PFSK-1 (cell line): ENCODE measurements around the gene PRDM16.

ENCODE experiments used
- FOXP2 ChIP-seq: optimal IDR thresholded peaks from 2 replicates; pipeline ENCODE3; 2011; ENCODE audit warnings: borderline replicate concordance, control low read depth, inconsistent platforms; ENCODE audit not compliant: insufficient read depth; ENCODE audit errors: extremely low read length, extremely low read depth
- POLR2AphosphoS5 ChIP-seq: IDR thresholded peaks from 2 replicates; pipeline ENCODE4 v1.6.1; 2012; ENCODE audit warnings: low read depth, mild to moderate bottlenecking, control low read depth, low read length, moderate library complexity
- SIN3A ChIP-seq: IDR thresholded peaks from 2 replicates; pipeline ENCODE4 v1.6.1; 2012; ENCODE audit warnings: mild to moderate bottlenecking, low read length, moderate library complexity, borderline replicate concordance; ENCODE audit not compliant: insufficient read depth
- TAF1 ChIP-seq: IDR thresholded peaks from 2 replicates; pipeline ENCODE4 v1.6.1; 2012; ENCODE audit warnings: low read length, control low read depth, borderline replicate concordance; ENCODE audit not compliant: insufficient read depth
- TF ChIP-seq, protein P1 (sequence below), 2 experiments: IDR thresholded peaks; 2 replicates each; pipeline versions ENCODE4 v1.6.1 to v1.8.0; 2011 to 2012; ENCODE audit warnings: low read depth in 2 of 2, low read length in 2 of 2, control low read depth in 1 of 2, inconsistent platforms in 1 of 2, mild to moderate bottlenecking in 1 of 2, moderate library complexity in 1 of 2; ENCODE audit not compliant: insufficient read depth in 1 of 2

The PRDM16 gene

GRCh38 chr1:3368059-3368458, 299.1 kb downstream of the PRDM16 start:
- TF ChIP-seq POLR2AphosphoS5 (no peak), TAF1 (no peak), FOXP2 (no peak), SIN3A (no peak)
- TF ChIP-seq, protein P1, sequence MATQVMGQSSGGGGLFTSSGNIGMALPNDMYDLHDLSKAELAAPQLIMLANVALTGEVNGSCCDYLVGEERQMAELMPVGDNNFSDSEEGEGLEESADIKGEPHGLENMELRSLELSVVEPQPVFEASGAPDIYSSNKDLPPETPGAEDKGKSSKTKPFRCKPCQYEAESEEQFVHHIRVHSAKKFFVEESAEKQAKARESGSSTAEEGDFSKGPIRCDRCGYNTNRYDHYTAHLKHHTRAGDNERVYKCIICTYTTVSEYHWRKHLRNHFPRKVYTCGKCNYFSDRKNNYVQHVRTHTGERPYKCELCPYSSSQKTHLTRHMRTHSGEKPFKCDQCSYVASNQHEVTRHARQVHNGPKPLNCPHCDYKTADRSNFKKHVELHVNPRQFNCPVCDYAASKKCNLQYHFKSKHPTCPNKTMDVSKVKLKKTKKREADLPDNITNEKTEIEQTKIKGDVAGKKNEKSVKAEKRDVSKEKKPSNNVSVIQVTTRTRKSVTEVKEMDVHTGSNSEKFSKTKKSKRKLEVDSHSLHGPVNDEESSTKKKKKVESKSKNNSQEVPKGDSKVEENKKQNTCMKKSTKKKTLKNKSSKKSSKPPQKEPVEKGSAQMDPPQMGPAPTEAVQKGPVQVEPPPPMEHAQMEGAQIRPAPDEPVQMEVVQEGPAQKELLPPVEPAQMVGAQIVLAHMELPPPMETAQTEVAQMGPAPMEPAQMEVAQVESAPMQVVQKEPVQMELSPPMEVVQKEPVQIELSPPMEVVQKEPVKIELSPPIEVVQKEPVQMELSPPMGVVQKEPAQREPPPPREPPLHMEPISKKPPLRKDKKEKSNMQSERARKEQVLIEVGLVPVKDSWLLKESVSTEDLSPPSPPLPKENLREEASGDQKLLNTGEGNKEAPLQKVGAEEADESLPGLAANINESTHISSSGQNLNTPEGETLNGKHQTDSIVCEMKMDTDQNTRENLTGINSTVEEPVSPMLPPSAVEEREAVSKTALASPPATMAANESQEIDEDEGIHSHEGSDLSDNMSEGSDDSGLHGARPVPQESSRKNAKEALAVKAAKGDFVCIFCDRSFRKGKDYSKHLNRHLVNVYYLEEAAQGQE (IDR thresholded peaks at IDR 0.05; ENCODE audit: insufficient read depth in 1 of 2, low read depth in 2 of 2, low read length in 2 of 2) = no peak

DNA sequence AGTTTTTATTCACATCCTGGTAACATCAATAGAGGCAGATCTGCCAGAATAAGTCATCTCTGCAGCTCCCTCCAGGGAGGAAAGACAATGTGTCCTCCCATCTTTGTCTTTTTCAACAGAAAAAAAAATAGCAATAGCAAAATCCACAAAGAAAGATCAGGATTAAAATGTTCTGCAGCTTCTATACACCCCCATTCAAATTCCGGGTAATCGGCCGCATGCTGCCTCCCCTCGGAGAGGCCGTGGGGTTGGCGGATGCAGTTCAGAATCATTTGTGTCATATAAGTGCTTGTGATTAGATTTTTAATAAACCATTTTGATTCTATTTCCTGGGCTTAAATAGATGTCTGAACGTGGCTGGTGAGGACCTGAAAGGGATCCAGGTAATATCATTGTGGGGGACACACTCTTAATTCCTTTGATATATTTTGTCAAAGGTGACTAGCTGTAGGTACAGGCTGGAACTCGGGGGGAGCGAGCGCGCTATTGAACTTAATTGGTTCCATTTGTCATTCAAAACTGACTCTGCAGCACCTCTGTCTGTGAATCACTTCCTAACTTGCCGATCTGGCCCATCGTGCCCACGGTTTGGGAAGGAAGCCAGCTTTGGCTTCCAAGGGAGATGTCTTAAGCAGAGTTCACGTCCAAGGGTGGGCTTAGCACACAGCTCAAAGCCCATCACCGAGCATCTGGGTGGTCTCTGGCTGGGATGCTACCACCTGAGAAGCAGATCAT, 299.9 kb downstream of the PRDM16 start:
- TF ChIP-seq TAF1 (no peak), SIN3A (no peak), FOXP2 (no peak), POLR2AphosphoS5 (no peak)
- TF ChIP-seq, protein P1 (IDR thresholded peaks at IDR 0.05; ENCODE audit: insufficient read depth in 1 of 2, low read depth in 2 of 2, low read length in 2 of 2) = no peak

DNA sequence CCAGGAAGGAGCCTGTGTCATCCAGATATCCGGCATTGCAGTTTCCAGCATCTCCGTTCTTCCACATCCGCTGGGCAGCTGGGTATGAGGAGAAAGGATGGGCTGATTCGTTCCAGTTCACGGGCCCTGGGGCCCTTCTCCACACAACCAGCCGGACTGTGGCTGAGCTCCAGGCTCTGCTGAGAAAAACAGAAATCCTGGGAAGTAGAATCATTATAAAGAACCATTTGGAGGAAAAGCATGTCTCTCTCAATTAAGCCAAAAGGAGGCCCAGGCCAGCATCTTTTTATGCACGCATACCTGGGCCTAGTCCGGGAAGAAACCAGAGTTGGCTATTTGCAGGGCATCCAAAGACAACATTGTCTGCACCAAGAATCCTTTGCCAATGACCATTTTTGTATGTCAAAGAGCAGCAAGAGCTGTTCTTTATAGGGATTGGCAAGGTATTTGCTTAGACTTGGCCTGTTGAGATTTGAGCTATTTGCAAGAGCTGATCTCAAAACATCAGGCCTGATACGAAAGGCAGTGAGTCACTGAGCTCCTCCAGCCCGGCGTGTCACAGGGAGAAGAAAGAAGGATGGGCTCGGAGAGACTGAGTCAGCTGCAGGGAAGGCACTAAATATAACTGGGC, 300.6 kb downstream of the PRDM16 start:
- TF ChIP-seq, protein P1 (IDR thresholded peaks at IDR 0.05; ENCODE audit: insufficient read depth in 1 of 2, low read depth in 2 of 2, low read length in 2 of 2) = no peak
- no peak for TF ChIP-seq TAF1
- no peak for TF ChIP-seq SIN3A
- no peak for TF ChIP-seq FOXP2
- TF ChIP-seq POLR2AphosphoS5 = no peak

DNA sequence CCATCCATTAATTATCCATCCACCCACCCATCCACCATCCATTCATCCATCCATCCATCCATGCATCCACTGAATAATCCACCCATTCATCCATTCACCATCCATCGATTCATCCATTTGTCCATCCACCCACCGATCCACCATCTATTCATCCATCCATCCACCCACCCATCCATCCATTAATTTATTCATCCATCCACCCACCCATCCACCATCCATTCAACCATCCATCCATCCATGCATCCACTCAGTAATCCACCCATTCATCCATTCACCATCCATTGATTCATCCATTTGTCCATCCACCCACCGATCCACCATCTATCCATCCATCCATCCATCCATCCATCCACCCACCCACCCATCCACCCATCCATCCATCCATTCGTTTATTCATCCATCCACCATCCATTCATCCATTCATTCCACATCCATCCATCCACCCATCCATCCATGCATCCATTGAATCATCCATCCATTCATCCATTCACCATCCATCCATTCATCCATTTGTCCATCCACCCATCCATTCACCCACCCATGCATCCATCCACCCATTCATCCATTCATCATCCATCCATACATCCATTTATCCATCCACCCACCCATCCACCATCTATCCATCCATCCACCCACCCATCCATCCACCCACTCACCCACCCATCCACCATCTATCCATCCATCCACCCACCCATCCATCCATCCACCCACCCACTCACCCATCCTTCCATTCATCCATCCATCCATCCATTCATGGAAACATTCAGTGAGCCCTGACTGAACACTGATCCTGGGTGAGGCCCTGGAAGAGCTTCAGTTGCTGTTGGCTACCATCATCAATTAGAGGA, 302.1 kb downstream of the PRDM16 start:
- no peak for TF ChIP-seq SIN3A
- TF ChIP-seq POLR2AphosphoS5 = no peak
- no peak for TF ChIP-seq TAF1
- TF ChIP-seq, protein P1 (IDR thresholded peaks at IDR 0.05; ENCODE audit: insufficient read depth in 1 of 2, low read depth in 2 of 2, low read length in 2 of 2) = no peak
- no peak for TF ChIP-seq FOXP2
